ENCODE data around the gene SMARCD1. TPM values are rescaled to one million over a fixed set of nuclear protein-coding genes. Genes with fewer than 3 reads are reported as not detected.

The SMARCD1 gene
- total and polyA plus RNA-seq, 9 of the 15 experiments (the other 6 are each of a cell fraction or from before 2014, with no cell fraction given) = 0.86 to 91.7 (median 48.0) TPM

- TF ChIP-seq CTBP1 (IDR thresholded peaks at IDR 0.05; ENCODE audit: borderline replicate concordance) (peak; percentile 70; the same call in 1 of the 2 replicates), THAP7 (CRISPR knock-in tag; IDR thresholded peaks at IDR 0.05) (no peak), CHCHD3 (CRISPR knock-in tag; IDR thresholded peaks at IDR 0.05) (no peak), CTCF (IDR thresholded peaks at IDR 0.05 in 2 of 3, conservative IDR thresholded peaks at IDR 0.05 in 1 of 3; ENCODE audit: insufficient read depth in 2 of 3, low read depth in 1 of 3, low read length in 3 of 3) (peak; percentile 96 to 97 (median 96)), REST (IDR thresholded peaks at IDR 0.05; ENCODE audit: borderline replicate concordance) (peak; percentile 95), REST (CRISPR knock-in tag; IDR thresholded peaks at IDR 0.05; ENCODE audit: low read depth) (no peak), ADNP (tag; IDR thresholded peaks at IDR 0.05) (no peak), KLF16 (IDR thresholded peaks at IDR 0.05) (peak; percentile 73), ZNF511 (CRISPR knock-in tag; IDR thresholded peaks at IDR 0.05) (no peak), CREB1 (IDR thresholded peaks at IDR 0.05) (0 out of 2 replicates have a peak, but pooled peaks have one; percentile 33), CREB1 (CRISPR knock-in tag; IDR thresholded peaks at IDR 0.05) (peak; percentile 55), YY1 (IDR thresholded peaks at IDR 0.05; ENCODE audit: borderline replicate concordance in 1 of 3, control insufficient read depth in 1 of 3, extremely low read depth in 1 of 3, insufficient read depth in 3 of 3, insufficient read length in 1 of 3, insufficient replicate concordance in 2 of 3, low read depth in 1 of 3, low read length in 2 of 3) (peak in 1 of 3 experiments; percentile 45), CXXC5 (CRISPR knock-in tag; IDR thresholded peaks at IDR 0.05) (peak; percentile 47; the same call in 1 of the 2 replicates), ZNF239 (CRISPR knock-in tag; IDR thresholded peaks at IDR 0.05) (no peak), CREBBP (IDR thresholded peaks at IDR 0.05; ENCODE audit: low read depth, low read length) (no peak), TBP (optimal IDR thresholded peaks at IDR 0.05; ENCODE audit: low read depth, low read length) (no peak), RB1 (IDR thresholded peaks at IDR 0.05; ENCODE audit: low read depth) (peak; percentile 50; the same call in 1 of the 2 replicates)
Measured at GRCh38 chr12:50039151-50039835, 45.8 kb upstream of the SMARCD1 start (continued).

Data from K562 (cell line).